ENCODE results near the gene P2RY2. TPM values are rescaled to one million over a fixed set of nuclear protein-coding genes. Genes with fewer than 3 reads are reported as not detected.

Gene P2RY2
- total and polyA plus RNA-seq, 9 of the 15 experiments (the other 6 are each of a cell fraction or from before 2014, with no cell fraction given): not detected

DNA sequence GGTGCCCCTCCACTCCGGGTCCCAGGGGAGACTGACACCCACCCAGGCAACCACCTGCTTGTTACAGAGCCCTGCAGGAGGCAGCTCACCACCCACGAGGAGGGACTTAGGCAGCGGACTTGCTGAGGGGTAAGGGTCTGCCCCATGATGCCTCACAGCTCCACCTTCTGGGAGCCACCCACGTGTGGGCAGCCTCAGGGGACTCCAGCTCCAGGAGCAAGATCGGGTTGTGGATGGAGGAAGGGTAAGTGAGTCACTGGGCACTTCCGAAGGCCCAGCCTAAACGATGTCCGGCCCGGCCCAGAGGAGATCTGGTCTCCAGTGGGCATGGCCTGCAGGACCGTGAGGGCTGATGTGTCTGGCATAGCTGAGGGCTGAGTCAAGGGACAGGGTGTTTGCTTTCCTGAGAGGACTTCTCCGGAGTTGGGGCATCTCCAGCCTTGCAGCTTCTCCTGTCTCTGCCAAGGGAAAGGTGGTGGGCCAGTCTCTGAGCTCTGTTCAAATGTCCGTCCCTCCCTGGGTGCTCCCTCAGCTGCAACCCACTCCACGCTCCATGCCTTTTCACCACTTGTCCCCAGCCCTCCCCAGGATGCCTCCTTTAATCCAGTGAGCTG lies 32.3 kb upstream of the P2RY2 start:
- in situ Hi-C loops (cut with MboI) (loop anchor here (5.0 to 10.0 kb wide), 3 partner anchors 52 to 461 kb away; no protein-coding TSS in a partner anchor), intact Hi-C loops (cut with micrococcal nuclease) (loop anchor here (2.0 kb wide), 1 partner anchor 57 kb away; no protein-coding TSS in a partner anchor)
- TF ChIP-seq EHMT2 (IDR thresholded peaks at IDR 0.05) (no peak), ZNF717 (CRISPR knock-in tag; IDR thresholded peaks at IDR 0.05) (no peak), RAD51 (IDR thresholded peaks at IDR 0.05; ENCODE audit: borderline replicate concordance, low read depth) (no peak), ZNF282 (CRISPR knock-in tag; IDR thresholded peaks at IDR 0.05) (peak; percentile 39; the same call in 1 of the 2 replicates)
- TF ChIP-seq, protein P1, sequence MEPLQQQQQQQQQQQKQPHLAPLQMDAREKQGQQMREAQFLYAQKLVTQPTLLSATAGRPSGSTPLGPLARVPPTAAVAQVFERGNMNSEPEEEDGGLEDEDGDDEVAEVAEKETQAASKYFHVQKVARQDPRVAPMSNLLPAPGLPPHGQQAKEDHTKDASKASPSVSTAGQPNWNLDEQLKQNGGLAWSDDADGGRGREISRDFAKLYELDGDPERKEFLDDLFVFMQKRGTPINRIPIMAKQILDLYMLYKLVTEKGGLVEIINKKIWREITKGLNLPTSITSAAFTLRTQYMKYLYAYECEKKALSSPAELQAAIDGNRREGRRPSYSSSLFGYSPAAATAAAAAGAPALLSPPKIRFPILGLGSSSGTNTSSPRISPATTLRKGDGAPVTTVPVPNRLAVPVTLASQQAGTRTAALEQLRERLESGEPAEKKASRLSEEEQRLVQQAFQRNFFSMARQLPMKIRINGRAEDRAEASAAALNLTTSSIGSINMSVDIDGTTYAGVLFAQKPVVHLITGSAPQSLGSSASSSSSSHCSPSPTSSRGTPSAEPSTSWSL (CRISPR knock-in tag; IDR thresholded peaks at IDR 0.05; ENCODE audit: borderline replicate concordance): no peak
- TF ChIP-seq, protein P2, sequence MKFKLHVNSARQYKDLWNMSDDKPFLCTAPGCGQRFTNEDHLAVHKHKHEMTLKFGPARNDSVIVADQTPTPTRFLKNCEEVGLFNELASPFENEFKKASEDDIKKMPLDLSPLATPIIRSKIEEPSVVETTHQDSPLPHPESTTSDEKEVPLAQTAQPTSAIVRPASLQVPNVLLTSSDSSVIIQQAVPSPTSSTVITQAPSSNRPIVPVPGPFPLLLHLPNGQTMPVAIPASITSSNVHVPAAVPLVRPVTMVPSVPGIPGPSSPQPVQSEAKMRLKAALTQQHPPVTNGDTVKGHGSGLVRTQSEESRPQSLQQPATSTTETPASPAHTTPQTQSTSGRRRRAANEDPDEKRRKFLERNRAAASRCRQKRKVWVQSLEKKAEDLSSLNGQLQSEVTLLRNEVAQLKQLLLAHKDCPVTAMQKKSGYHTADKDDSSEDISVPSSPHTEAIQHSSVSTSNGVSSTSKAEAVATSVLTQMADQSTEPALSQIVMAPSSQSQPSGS (CRISPR knock-in tag; IDR thresholded peaks at IDR 0.05): 0 out of 2 replicates have a peak, but pooled peaks have one; percentile 27
- peaks cover 4% of the 10 kb centered on the region; the same call in 1 of the 2 replicates for H4K20me1 ChIP-seq (replicated peaks; ENCODE audit: control insufficient read depth, insufficient read depth, low read length)
- no peak overlapping the region for H3K27ac ChIP-seq (ENCODE audit: extremely low read depth, low read depth, low read length)
- FAIRE-seq (no peak), DNase-seq (ENCODE audit: extremely low read depth in 1 of 4, low spot score in 3 of 4) (no peak), ATAC-seq (no peak)
- H3K27me3 ChIP-seq (ENCODE audit: control insufficient read depth in 2 of 2, insufficient read depth in 2 of 2, low read length in 2 of 2): peaks cover 8 to 15% of the 10 kb centered on the region in 2 experiments; a peak in 4 of 5 replicates
- no TSS peak for BruUV-seq (replicated peaks)
- H3K79me2 ChIP-seq (ENCODE audit: control insufficient read depth, insufficient read depth, low read length): no peaks in the 10 kb centered on the region
- ChIA-PET POLR2A (interaction anchor here (0.6 kb wide), 1 partner anchor 469 kb away, joined by 3 read pairs; no protein-coding TSS in a partner anchor), CTCF (ENCODE audit: low intra/inter-chr PET ratio) (interaction anchor here (0.5 to 1.5 kb wide), 3 partner anchors 57 to 1321 kb away, joined by 3 to 8 read pairs (median 6); no protein-coding TSS in a partner anchor)
- H3K4me1 ChIP-seq (replicated peaks in 1 of 2; ENCODE audit: control insufficient read depth in 2 of 2, insufficient read depth in 2 of 2, low read length in 2 of 2): peaks cover 16 to 25% of the 10 kb centered on the region in 2 experiments; a peak in 4 of 5 replicates
- H3K4me2 ChIP-seq (ENCODE audit: insufficient read depth, low read length): no peak overlapping the region
- H3K9me1 ChIP-seq (ENCODE audit: control insufficient read depth, insufficient read depth, low read length): no peaks in the 10 kb centered on the region
- no peak overlapping the region for H3K4me3 ChIP-seq
- H2AFZ ChIP-seq (ENCODE audit: low read depth, low read length): no peak overlapping the region
- 34% methylated on average over 12 of the region's 13 CpGs for WGBS (ENCODE audit: insufficient coverage, low coverage, missing lambda C conversion rate)
- H3K36me3 ChIP-seq (ENCODE audit: control insufficient read depth, insufficient read depth, low read length): no peaks in the 10 kb centered on the region
- no peak overlapping the region for H3K9ac ChIP-seq (ENCODE audit: insufficient read depth in 1 of 2, low read depth in 2 of 2, low read length in 2 of 2)
- no peaks in the 10 kb centered on the region for H3K9me3 ChIP-seq (replicated peaks; ENCODE audit: control insufficient read depth, insufficient read depth, low read depth, low read length)

Data from K562 (cell line).